HepG2 (cell line): ENCODE data around the gene MLLT1. TPM values are rescaled to one million over a fixed set of nuclear protein-coding genes. Genes with fewer than 3 reads are reported as not detected.
A peak's percentile ranks its signal among the peaks of the same experiment; 100 is the strongest.

ENCODE experiments used
- ADNP ChIP-seq: sonication (generic); formaldehyde crosslinking; IDR thresholded peaks from 2 replicates; pipeline ENCODE4 v1.4.0; 2020; ENCODE audit warnings: missing genetic modification reagents
- CBX1 ChIP-seq: IDR thresholded peaks from one replicate; pipeline ENCODE4 v1.6.1; 2016; ENCODE audit warnings: antibody characterized with exemption, low read depth
- CBX2 ChIP-seq, 2 experiments: fragments of 200-600 bp in 1 of 2; sonication (generic); formaldehyde crosslinking in 1 of 2; IDR thresholded peaks; 2 replicates each; pipeline versions ENCODE4 v1.7.0 to v1.8.1; 2018 to 2022; ENCODE audit warnings: low read depth in 2 of 2, low read length in 1 of 2, mild to moderate bottlenecking in 1 of 2, missing genetic modification reagents in 1 of 2
- ELF4 ChIP-seq: sonication (generic); formaldehyde crosslinking; IDR thresholded peaks from 2 replicates; pipeline ENCODE4 v1.5.0; 2020; ENCODE audit warnings: missing genetic modification reagents, mild to moderate bottlenecking, moderate library complexity, borderline replicate concordance
- ETV6 ChIP-seq: sonication (generic); formaldehyde crosslinking; conservative IDR thresholded peaks from 2 replicates; pipeline ENCODE4 v1.4.0; 2020; ENCODE audit warnings: missing genetic modification reagents
- GATAD2A ChIP-seq: IDR thresholded peaks from 2 replicates; pipeline ENCODE4 v1.6.1; 2016
- GFI1 ChIP-seq: sonication (generic); formaldehyde crosslinking; IDR thresholded peaks from 2 replicates; pipeline ENCODE4 v1.5.0; 2020; ENCODE audit warnings: missing genetic modification reagents, mild to moderate bottlenecking, borderline replicate concordance
- HNF4A ChIP-seq: sonication (generic); formaldehyde crosslinking; IDR thresholded peaks from 2 replicates; pipeline ENCODE4 v1.4.0; 2020; ENCODE audit warnings: missing genetic modification reagents
- HNF4G ChIP-seq, 2 experiments: sonication (generic) in 1 of 2; formaldehyde crosslinking in 1 of 2; IDR thresholded peaks; 2 replicates each; pipeline versions ENCODE4 v1.4.0 to v1.6.1; 2011 to 2020; ENCODE audit warnings: borderline replicate concordance in 2 of 2, low read depth in 2 of 2, mild to moderate bottlenecking in 2 of 2, low read length in 1 of 2, missing genetic modification reagents in 1 of 2, moderate library complexity in 1 of 2
- NFE2L2 ChIP-seq: fragments of 150-350 bp; IDR thresholded peaks from 2 replicates; pipeline ENCODE4 v1.6.1; 2014; ENCODE audit warnings: low read length
- ONECUT2 ChIP-seq: sonication (generic); formaldehyde crosslinking; IDR thresholded peaks from 2 replicates; pipeline ENCODE4 v1.4.0; 2020; ENCODE audit warnings: missing genetic modification reagents
- PAWR ChIP-seq: sonication (generic); formaldehyde crosslinking; IDR thresholded peaks from 2 replicates; pipeline ENCODE4 v1.4.0; 2020; ENCODE audit warnings: missing genetic modification reagents, mild to moderate bottlenecking, borderline replicate concordance
- PAXIP1 ChIP-seq: sonication (generic); formaldehyde crosslinking; conservative IDR thresholded peaks from 2 replicates; pipeline ENCODE4 v1.4.0; 2020; ENCODE audit warnings: mild to moderate bottlenecking, missing genetic modification reagents, moderate library complexity
- RXRB ChIP-seq: IDR thresholded peaks from 2 replicates; pipeline ENCODE4 v1.6.1; 2016; ENCODE audit warnings: borderline replicate concordance, missing genetic modification reagents, missing compliant biosample characterization
- SAFB2 ChIP-seq: sonication (generic); formaldehyde crosslinking; IDR thresholded peaks from 2 replicates; pipeline ENCODE4 v1.5.1; 2020; ENCODE audit warnings: missing genetic modification reagents, low read depth, mild to moderate bottlenecking, borderline replicate concordance
- SALL1 ChIP-seq: sonication (generic); formaldehyde crosslinking; IDR thresholded peaks from 2 replicates; pipeline ENCODE4 v1.8.0; 2022; ENCODE audit warnings: mild to moderate bottlenecking, missing genetic modification reagents
- SOX13 ChIP-seq, 3 experiments: fragments of 450-650 bp in 1 of 3; sonication (generic) in 1 of 3; formaldehyde crosslinking in 1 of 3; IDR thresholded peaks in 2 of 3; conservative IDR thresholded peaks in 1 of 3; 2 replicates each; pipeline versions ENCODE4 v1.5.0 to v1.6.1; 2016 to 2020; ENCODE audit warnings: antibody characterized with exemption in 1 of 3, mild to moderate bottlenecking in 1 of 3, missing compliant biosample characterization in 1 of 3, missing genetic modification reagents in 1 of 3, moderate library complexity in 1 of 3
- SRSF1 ChIP-seq: fragments of 200-400 bp; formaldehyde crosslinking; optimal IDR thresholded peaks from 2 replicates; pipeline ENCODE3; 2017; ENCODE audit warnings: mild to moderate bottlenecking, low read depth, low read length, moderate library complexity
- STAT5B ChIP-seq: sonication (generic); formaldehyde crosslinking; IDR thresholded peaks from 2 replicates; pipeline ENCODE4 v1.4.0; 2020; ENCODE audit warnings: missing genetic modification reagents
- ZBTB38 ChIP-seq: sonication (generic); formaldehyde crosslinking; IDR thresholded peaks from 2 replicates; pipeline ENCODE4 v1.5.1; 2020; ENCODE audit warnings: mild to moderate bottlenecking, missing genetic modification reagents
- ZKSCAN1 ChIP-seq: fragments of 150-350 bp; IDR thresholded peaks from 2 replicates; pipeline ENCODE4 v1.6.1; 2014; ENCODE audit warnings: low read length
- ZKSCAN8 ChIP-seq: IDR thresholded peaks from 2 replicates; pipeline ENCODE4 v1.6.1; 2016; ENCODE audit warnings: borderline replicate concordance, missing genetic modification reagents, missing compliant biosample characterization
- ZMYM3 ChIP-seq: sonication (generic); formaldehyde crosslinking; IDR thresholded peaks from 2 replicates; pipeline ENCODE4 v1.5.1; 2020; ENCODE audit warnings: mild to moderate bottlenecking, missing genetic modification reagents
- polyA plus RNA-seq, 8 experiments: library from polyadenylated mRNA; depleted of rRNA in 3 of 8; stranded (reverse) in 7 of 8; unstranded in 1 of 8; fragments of >200 nt; fragmentation: Illumina TruSeq in 4 of 8; extraction: Trizol in 4 of 8; gene quantifications; 2 replicates each; pipeline versions ENCODE4 v1.2.1 to v1.2.3, GENCODE V29; 2011 to 2016; ENCODE audit warnings: low read depth in 4 of 8, missing spikeins in 1 of 8, mixed read lengths in 1 of 8; ENCODE audit not compliant: insufficient read depth in 1 of 8
- total RNA-seq, 5 experiments: library from RNA; depleted of rRNA; stranded (reverse); fragments of >200 nt; fragmentation: Illumina TruSeq; extraction: Trizol; gene quantifications; 2 replicates each; pipeline ENCODE4 v1.2.3, GENCODE V29; 2016; ENCODE audit warnings: low read depth in 1 of 5

Gene MLLT1
- total and polyA plus RNA-seq, 2 of the 13 experiments (the other 11 are each of a cell fraction or from before 2014, with no cell fraction given): 11.7 to 12.2 TPM

GRCh38 chr19:6267552-6268381 is 12.0 kb downstream of the MLLT1 start (continued):
- peak; percentile 71 for TF ChIP-seq ONECUT2
- no peak for TF ChIP-seq NFE2L2
- TF ChIP-seq HNF4G (IDR thresholded peaks at IDR 0.05; ENCODE audit: borderline replicate concordance, low read depth, low read length): peak; percentile 87
- no peak for TF ChIP-seq HNF4G (CRISPR knock-in tag; IDR thresholded peaks at IDR 0.05; ENCODE audit: borderline replicate concordance, low read depth)
- TF ChIP-seq ETV6: no peak
- TF ChIP-seq SRSF1: no peak
- TF ChIP-seq RXRB (CRISPR knock-in tag): no peak
- no peak for TF ChIP-seq STAT5B
- TF ChIP-seq ZKSCAN1: no peak
- no peak for TF ChIP-seq ELF4
- TF ChIP-seq HNF4A (CRISPR knock-in tag): peak; percentile 50
- no peak for TF ChIP-seq SAFB2 (CRISPR knock-in tag)
- peak; percentile 99 for TF ChIP-seq ZKSCAN8
- 0 out of 2 replicates have a peak, but pooled peaks have one; percentile 15 for TF ChIP-seq GATAD2A
- no peak for TF ChIP-seq ADNP
- TF ChIP-seq GFI1: no peak
- TF ChIP-seq SALL1 (CRISPR knock-in tag): peak; percentile 45; the same call in 1 of the 2 replicates
- TF ChIP-seq CBX2 (IDR thresholded peaks at IDR 0.05; ENCODE audit: low read depth, low read length): no peak
- TF ChIP-seq CBX2 (CRISPR knock-in tag; IDR thresholded peaks at IDR 0.05; ENCODE audit: low read depth): no peak
- TF ChIP-seq PAWR: no peak
- peak; percentile 80 for TF ChIP-seq PAXIP1
- TF ChIP-seq CBX1: no peak
- peak; percentile 95 for TF ChIP-seq ZBTB38
- no peak for TF ChIP-seq SOX13 (IDR thresholded peaks at IDR 0.05)
- 0 out of 4 replicates have a peak, but pooled peaks of 1 of the 2 experiments have one; percentile 8 for TF ChIP-seq SOX13 (CRISPR knock-in tag; conservative IDR thresholded peaks at IDR 0.05 in 1 of 2, IDR thresholded peaks at IDR 0.05 in 1 of 2)
- peak; percentile 55; the same call in 1 of the 2 replicates for TF ChIP-seq ZMYM3 (CRISPR knock-in tag)
